Aorta (tissue), 5 donors: ENCODE data around the gene GPRC5B. TPM values are rescaled to one million over a fixed set of nuclear protein-coding genes. Genes with fewer than 3 reads are reported as not detected.

Experiments used
- ATAC-seq: fragments of 200-7000 bp; cut with Tn5 transposase; one replicate; pipeline ENCODE4 v1.9.1; 2022; ENCODE audit warnings: moderate library complexity; ENCODE audit not compliant: low FRiP score
- DNase-seq, 2 donors: peaks; one replicate each; pipeline ENCODE4 v3.0.0-alpha.2; 2020
- H3K27ac ChIP-seq, 2 donors: one replicate each; pipeline ENCODE4 v1.5.1; 2013; ENCODE audit warnings: low read length in 2 of 2, mild to moderate bottlenecking in 2 of 2, moderate library complexity in 2 of 2, control low read depth in 1 of 2, inconsistent platforms in 1 of 2, low read depth in 1 of 2
- H3K27me3 ChIP-seq, 2 donors: one replicate each; pipeline ENCODE4 v1.6.1; 2013; ENCODE audit warnings: control low read depth in 1 of 2, low read length in 1 of 2, mild to moderate bottlenecking in 1 of 2, moderate library complexity in 1 of 2; ENCODE audit not compliant: insufficient read depth in 2 of 2, control insufficient read depth in 1 of 2
- H3K36me3 ChIP-seq, 2 donors: one replicate each; pipeline ENCODE4 v1.6.1; 2013; ENCODE audit warnings: control low read depth in 1 of 2, low read length in 1 of 2, mild to moderate bottlenecking in 1 of 2; ENCODE audit not compliant: insufficient read depth in 2 of 2, control insufficient read depth in 1 of 2
- H3K4me1 ChIP-seq, 2 donors: one replicate each; pipeline ENCODE4 v1.6.1; 2013; ENCODE audit warnings: low read length in 2 of 2, control low read depth in 1 of 2, mild to moderate bottlenecking in 1 of 2, moderate library complexity in 1 of 2; ENCODE audit not compliant: insufficient read depth in 2 of 2, control insufficient read depth in 1 of 2
- H3K4me3 ChIP-seq, 2 donors: one replicate each; pipeline ENCODE4 v1.5.1; 2013; ENCODE audit warnings: low read length in 2 of 2, control low read depth in 1 of 2, mild to moderate bottlenecking in 1 of 2
- H3K9me3 ChIP-seq: one replicate; pipeline ENCODE4 v1.6.1; 2013; ENCODE audit warnings: mild to moderate bottlenecking, low read length; ENCODE audit not compliant: control insufficient read depth
- WGBS, 2 donors: extraction: QIAGEN DNeasy Blood & Tissue Kit; methylation state at CpG; one replicate each; pipeline ENCODE4 v1.1.7; 2013; 5-methylcytosine and 5-hydroxymethylcytosine counted together
- intact Hi-C, 2 donors: fragments of 100-400 bp; cut with DNase I; formaldehyde crosslinking; loops; one replicate each; pipeline versions ENCODE4 v1.14.2 to v1.15.0; 2022
- polyA plus RNA-seq, 2 donors: library from polyadenylated mRNA; stranded (reverse); fragments of 200-250 nt; gene quantifications; one replicate each; pipeline ENCODE4 v1.2.3, GENCODE V29; 2013
- total RNA-seq, 2 donors: library from RNA; stranded (reverse); fragmentation: NEBNext Ultra II Directional; extraction: Animal tissue kit (Norgen Biotek cat#: 25700); gene quantifications; one replicate each; pipeline ENCODE4 v1.2.1, GENCODE V29; 2021
- donor health status: healthy with polysubstance abuse.
- donor health status: Bipolar disorder and iron deficiency.
- donor health status: DM: no; HTN: no; CAD: no.
- donor health status: DM: no; HTN: no; CAD: no.
- donor health status: DM: yes; HTN: yes; CAD: no.

GPRC5B gene
- total and polyA plus RNA-seq, 4 donors = 1.8 to 41.1 (median 9.0) TPM

DNA sequence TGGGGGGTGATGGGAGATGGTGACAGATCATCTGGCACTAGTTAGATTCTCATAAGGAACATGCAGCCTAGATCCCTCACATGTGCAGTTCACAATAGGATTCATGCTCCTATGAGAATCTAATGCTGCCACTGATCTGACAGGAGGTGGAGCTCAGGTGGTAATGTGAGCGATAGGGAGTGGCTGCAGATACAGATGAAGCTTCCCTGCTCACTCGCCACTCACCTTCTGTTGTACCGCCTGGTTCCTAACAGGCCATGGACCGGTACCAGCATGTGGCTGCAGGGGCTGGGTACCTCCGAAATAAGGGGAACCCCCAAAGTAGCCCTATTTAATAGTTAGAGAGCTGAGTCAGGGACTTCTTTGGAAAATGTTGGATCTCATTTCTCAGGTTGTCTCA lies 60.4 kb downstream of the GPRC5B start:
- no peak for ATAC-seq
- Histone ChIP-seq H3K27ac (no peak overlapping the region), H3K4me3 (no peak overlapping the region), H3K36me3 (no peaks in the 10 kb centered on the region), H3K4me1 (no peaks in the 10 kb centered on the region), H3K27me3 (no peaks in the 10 kb centered on the region), H3K9me3 (no peaks in the 10 kb centered on the region)
- 98% methylated on average over 5 of the region's 5 CpGs for WGBS, 2 donors
- no peak for DNase-seq
- intact Hi-C loops = no loop called here

DNA sequence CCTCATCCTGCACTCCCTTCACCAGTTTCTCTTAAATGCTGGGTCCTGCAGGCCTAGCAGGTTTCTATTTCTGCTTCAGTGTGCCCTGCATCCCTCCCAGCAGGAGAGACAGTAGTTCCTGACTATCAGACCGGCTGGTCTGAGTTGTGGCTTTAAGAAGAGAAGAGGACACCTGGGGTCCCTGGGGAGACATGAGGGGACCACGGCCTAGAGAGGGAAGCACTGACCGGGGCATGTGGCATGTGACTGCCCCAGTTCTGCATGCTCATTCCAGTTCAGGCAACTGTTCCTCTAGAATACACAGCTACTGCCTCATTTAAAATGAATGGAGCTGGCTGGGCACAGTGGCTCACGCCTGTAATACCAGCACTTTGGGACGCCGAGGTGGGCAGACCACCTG lies 61.3 kb downstream of the GPRC5B start:
- intact Hi-C loops = no loop called here
- Histone ChIP-seq H3K27ac (no peak overlapping the region), H3K27me3 (no peaks in the 10 kb centered on the region), H3K36me3 (no peaks in the 10 kb centered on the region), H3K9me3 (no peaks in the 10 kb centered on the region), H3K4me1 (no peaks in the 10 kb centered on the region), H3K4me3 (no peak overlapping the region)
- ATAC-seq (peak; percentile 15), DNase-seq (no peak)
- WGBS, 2 donors = 89 to 93% methylated on average over 6 of the region's 6 CpGs

DNA sequence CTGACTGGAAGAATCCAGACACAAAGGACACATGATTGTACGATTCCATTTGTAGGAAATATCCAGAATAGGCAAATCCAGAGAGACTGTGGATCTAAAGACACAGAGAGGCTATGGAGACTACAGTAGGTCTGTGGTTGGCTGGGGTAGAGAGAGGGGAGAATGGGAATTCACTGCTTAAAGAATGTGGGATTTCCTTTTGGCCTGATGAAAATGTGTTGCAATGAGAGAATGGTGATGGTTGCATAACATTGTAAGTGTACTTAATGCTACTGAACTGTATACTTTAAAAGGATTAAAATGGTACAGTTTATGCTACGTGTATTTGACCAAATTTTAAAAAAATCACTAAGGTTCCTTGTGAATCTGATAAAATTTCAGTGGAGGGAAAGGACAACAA lies 62.1 kb downstream of the GPRC5B start:
- Histone ChIP-seq H3K4me3 (no peak overlapping the region), H3K9me3 (no peaks in the 10 kb centered on the region), H3K27ac (no peak overlapping the region), H3K4me1 (no peaks in the 10 kb centered on the region), H3K27me3 (no peaks in the 10 kb centered on the region), H3K36me3 (no peaks in the 10 kb centered on the region)
- intact Hi-C loops = no loop called here
- ATAC-seq (no peak), DNase-seq (no peak)
- 89 to 90% methylated on average over 2 of the region's 2 CpGs for WGBS, 2 donors

DNA sequence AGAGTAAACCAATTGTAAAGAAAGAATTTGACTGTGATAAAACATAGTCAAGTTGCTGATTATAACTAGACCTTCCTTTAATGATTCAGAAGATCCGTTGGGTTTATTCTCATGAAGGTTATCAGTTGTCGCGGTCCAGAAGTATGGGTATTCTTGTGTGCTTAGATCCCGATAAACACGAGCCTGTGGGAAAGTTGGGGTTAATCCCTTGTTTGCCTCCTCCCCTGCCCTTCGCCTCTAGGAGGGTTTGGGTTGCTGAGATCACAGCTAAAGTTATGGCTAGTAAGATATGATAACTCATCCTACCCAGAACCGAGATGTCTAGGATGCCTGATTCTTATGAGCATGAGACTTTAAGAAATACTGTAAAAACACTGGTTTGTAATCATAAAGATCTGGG lies 66.8 kb downstream of the GPRC5B start:
- Histone ChIP-seq H3K27me3 (no peaks in the 10 kb centered on the region), H3K4me1 (no peaks in the 10 kb centered on the region), H3K27ac (no peak overlapping the region), H3K4me3 (no peak overlapping the region), H3K36me3 (no peaks in the 10 kb centered on the region), H3K9me3 (no peaks in the 10 kb centered on the region)
- DNase-seq (no peak), ATAC-seq (no peak)
- intact Hi-C loops = no loop called here
- WGBS, 2 donors = 89% methylated on average over 7 of the region's 7 CpGs

DNA sequence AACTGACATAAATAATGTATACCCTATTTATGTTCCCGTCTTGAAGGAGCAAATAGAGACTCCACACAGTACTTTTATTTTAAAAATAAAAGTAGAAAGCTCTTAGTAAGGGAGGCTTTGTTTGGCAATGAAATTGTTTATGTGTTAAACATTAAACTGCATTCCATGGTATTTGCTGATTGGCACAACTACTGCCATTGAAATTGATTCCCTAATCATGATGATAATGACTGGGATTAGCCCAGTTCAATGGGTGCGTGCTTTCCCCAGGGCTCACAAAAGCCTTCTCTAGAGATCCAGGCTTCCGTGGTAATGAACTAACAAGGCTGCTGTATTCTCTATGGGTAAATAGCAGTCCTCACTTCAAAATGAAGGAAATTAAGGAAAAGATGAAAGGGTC lies 67.5 kb downstream of the GPRC5B start:
- H3K36me3 ChIP-seq = no peaks in the 10 kb centered on the region
- 69 to 70% methylated on average over 3 of the region's 3 CpGs for WGBS, 2 donors
- no peak for ATAC-seq

DNA sequence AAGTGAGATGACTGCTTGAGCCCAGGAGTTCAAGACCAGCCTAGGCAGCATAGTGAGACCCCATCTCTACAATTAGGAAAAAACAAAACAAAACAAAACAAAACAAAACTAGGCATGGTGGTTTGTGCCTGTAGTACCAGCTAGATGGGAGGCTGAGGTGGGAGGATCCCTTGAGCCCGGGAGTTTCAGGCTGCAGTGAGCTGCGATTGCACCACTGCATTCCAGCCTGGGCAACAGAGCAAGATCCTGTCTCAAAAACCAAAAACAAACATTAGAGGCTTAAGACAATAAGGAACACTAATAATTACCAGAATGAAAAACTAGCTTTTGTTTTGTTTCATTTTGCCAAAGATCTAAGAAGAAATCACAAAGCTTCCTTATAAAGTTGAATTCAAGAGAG lies 69.2 kb downstream of the GPRC5B start:
- no peaks in the 10 kb centered on the region for H3K36me3 ChIP-seq
- H3K4me3 ChIP-seq = no peak overlapping the region
- H3K4me1 ChIP-seq = no peaks in the 10 kb centered on the region
- no peak for DNase-seq
- 67 to 85% methylated on average over 2 of the region's 2 CpGs for WGBS, 2 donors
- ATAC-seq = no peak
- H3K9me3 ChIP-seq = no peaks in the 10 kb centered on the region
- intact Hi-C loops = no loop called here
- no peaks in the 10 kb centered on the region for H3K27me3 ChIP-seq
- H3K27ac ChIP-seq = no peak overlapping the region

More for the DNA sequence above, 67.5 kb downstream of the GPRC5B start:
- H3K4me3 ChIP-seq = no peak overlapping the region
- H3K27ac ChIP-seq = no peak overlapping the region
- no peak for DNase-seq
- intact Hi-C loops = no loop called here
- no peaks in the 10 kb centered on the region for H3K4me1 ChIP-seq
- no peaks in the 10 kb centered on the region for H3K9me3 ChIP-seq
- no peaks in the 10 kb centered on the region for H3K27me3 ChIP-seq

DNA sequence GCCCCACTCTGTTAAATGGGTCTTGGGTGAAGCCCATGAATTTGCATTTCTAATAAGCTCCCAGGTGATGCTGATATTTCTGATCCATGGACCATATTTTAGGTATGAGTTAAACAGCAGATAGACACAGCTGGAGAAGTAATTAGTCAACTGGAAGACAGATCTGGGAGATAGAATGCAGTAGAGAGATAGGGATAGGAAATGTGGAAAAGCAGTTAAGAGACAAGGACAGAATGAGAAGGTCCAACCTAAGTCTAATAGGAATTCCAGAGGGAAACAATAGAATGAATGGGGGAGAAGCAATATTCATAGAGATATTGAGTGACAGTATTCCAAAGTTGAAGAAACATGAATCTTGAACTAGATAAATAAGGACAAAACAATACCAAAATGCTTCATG lies 71.7 kb downstream of the GPRC5B start:
- peaks cover 0 to 2% of the 10 kb centered on the region in 2 donors for H3K4me1 ChIP-seq
- no peaks in the 10 kb centered on the region for H3K27me3 ChIP-seq
- ATAC-seq (no peak), DNase-seq (no peak)
- intact Hi-C loops = no loop called here
- no peak overlapping the region for H3K27ac ChIP-seq
- H3K9me3 ChIP-seq = no peaks in the 10 kb centered on the region
- no peak overlapping the region for H3K4me3 ChIP-seq
- H3K36me3 ChIP-seq = no peaks in the 10 kb centered on the region

DNA sequence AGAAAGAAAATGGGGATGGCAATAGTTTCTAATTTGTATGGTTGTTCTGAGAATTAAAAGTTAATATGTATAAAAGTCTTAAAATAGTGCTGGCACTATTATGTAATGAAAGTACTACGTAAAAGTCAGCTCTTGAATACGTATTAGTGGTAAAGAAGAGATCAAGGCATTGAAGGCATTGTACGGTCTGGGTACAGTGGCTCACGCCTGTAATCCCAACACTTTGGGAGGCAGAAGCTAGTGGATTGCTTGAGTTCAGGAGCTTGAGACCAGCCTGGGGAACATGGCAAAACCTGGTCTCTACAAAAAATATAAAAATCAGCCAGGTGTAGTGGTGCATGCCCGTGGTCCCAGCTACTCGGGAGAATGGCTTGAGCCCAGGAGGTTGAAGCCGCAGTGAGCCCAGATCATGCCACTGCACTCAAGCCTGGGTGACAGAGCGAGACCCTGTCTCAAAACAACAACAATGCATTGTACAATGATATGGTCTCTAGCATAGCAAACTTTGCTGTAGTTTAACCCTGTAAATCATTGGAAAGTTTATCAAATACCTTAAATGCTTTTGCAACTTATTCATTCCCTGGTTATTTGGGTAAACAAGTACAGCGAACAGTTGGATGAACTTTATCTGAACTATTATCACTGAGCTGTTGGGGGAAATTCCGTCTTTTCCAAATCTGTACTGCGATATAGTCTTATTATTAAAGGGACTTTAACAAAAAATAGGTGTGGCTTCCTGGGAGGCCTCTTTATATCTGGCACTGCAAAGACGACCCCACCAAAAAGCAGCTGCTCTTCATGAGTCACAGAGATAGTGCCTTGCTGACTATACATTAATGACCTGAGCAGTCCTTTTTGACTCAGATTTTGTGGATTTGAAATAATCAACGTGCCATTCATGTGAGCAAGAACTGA lies 73.6 kb downstream of the GPRC5B start:
- DNase-seq = no peak
- Histone ChIP-seq H3K4me3 (no peak overlapping the region), H3K9me3 (no peaks in the 10 kb centered on the region), H3K36me3 (no peaks in the 10 kb centered on the region), H3K27ac (no peak overlapping the region), H3K27me3 (no peaks in the 10 kb centered on the region), H3K4me1 (peaks cover 0 to 3% of the 10 kb centered on the region in 2 donors)
- intact Hi-C loops = no loop called here
- WGBS, 2 donors = 58 to 68% methylated on average over 13 of the region's 13 CpGs
- no peak for ATAC-seq

DNA sequence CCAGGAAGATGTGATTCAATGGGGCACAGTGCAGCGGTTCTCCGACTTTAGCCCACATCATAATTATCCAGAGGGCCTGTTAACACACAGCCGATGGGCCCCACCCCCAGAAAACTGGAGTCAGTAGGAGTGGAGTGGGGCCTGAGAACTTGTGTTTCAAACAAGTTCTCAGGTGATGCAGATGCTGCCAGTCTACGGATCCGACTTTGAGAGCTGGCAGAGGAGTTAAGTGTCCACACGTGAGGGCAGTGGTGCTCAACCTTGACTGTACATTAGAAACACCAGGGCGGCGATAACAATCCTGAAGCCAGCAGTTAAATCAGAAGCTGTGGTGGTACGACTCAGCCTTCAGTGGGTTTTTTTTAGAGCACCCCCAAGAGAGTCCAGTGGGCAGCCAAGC lies 75.0 kb downstream of the GPRC5B start:
- 95 to 97% methylated on average over 9 of the region's 9 CpGs for WGBS, 2 donors
- no peak for ATAC-seq

More for the DNA sequence above, 75.0 kb downstream of the GPRC5B start:
- Histone ChIP-seq H3K4me1 (peaks cover 0 to 3% of the 10 kb centered on the region in 2 donors), H3K27me3 (no peaks in the 10 kb centered on the region), H3K36me3 (no peaks in the 10 kb centered on the region), H3K9me3 (no peaks in the 10 kb centered on the region), H3K4me3 (no peak overlapping the region), H3K27ac (no peak overlapping the region)
- intact Hi-C loops = no loop called here
- no peak for DNase-seq
